Large intestine (tissue), 3 donors: ENCODE results near the gene UFSP1. TPM values are rescaled to one million over a fixed set of nuclear protein-coding genes. Genes with fewer than 3 reads are reported as not detected.
A peak's percentile ranks its signal among the peaks of the same experiment; 100 is the strongest.

Source experiments
- DNase-seq, 2 donors: peaks; one replicate each; pipeline versions ENCODE4 v3.0.0 to v3.0.0-alpha.2; 2013
- H3K27ac ChIP-seq: one replicate; pipeline ENCODE4 v1.5.1; 2013; ENCODE audit warnings: low read length
- H3K27me3 ChIP-seq: 2 replicates; pipeline ENCODE4 v1.6.1; 2013; ENCODE audit warnings: low read length; ENCODE audit not compliant: control insufficient read depth, insufficient read depth
- H3K36me3 ChIP-seq: 2 replicates; pipeline ENCODE4 v1.6.1; 2013; ENCODE audit warnings: low read length; ENCODE audit not compliant: control insufficient read depth, insufficient read depth
- H3K4me1 ChIP-seq: one replicate; pipeline ENCODE4 v1.6.1; 2013; ENCODE audit warnings: low read length; ENCODE audit not compliant: control insufficient read depth, insufficient read depth
- H3K4me3 ChIP-seq: one replicate; pipeline ENCODE4 v1.5.1; 2013; ENCODE audit warnings: low read length
- H3K9me3 ChIP-seq: one replicate; pipeline ENCODE4 v1.6.1; 2013; ENCODE audit warnings: mild to moderate bottlenecking, low read depth, low read length, moderate library complexity; ENCODE audit not compliant: control insufficient read depth
- WGBS: methylation state at CpG from one replicate; pipeline ENCODE4 v1.1.5; 2013; ENCODE audit warnings: low lambda C conversion rate; ENCODE audit not compliant: insufficient coverage; 5-methylcytosine and 5-hydroxymethylcytosine counted together
- polyA plus RNA-seq: library from polyadenylated mRNA; unstranded; fragments of 120-200 nt; gene quantifications from one replicate; pipeline ENCODE4 v1.2.1, GENCODE V29; 2013

Gene UFSP1
- polyA plus RNA-seq, 1 donor: 2.4 TPM

DNA sequence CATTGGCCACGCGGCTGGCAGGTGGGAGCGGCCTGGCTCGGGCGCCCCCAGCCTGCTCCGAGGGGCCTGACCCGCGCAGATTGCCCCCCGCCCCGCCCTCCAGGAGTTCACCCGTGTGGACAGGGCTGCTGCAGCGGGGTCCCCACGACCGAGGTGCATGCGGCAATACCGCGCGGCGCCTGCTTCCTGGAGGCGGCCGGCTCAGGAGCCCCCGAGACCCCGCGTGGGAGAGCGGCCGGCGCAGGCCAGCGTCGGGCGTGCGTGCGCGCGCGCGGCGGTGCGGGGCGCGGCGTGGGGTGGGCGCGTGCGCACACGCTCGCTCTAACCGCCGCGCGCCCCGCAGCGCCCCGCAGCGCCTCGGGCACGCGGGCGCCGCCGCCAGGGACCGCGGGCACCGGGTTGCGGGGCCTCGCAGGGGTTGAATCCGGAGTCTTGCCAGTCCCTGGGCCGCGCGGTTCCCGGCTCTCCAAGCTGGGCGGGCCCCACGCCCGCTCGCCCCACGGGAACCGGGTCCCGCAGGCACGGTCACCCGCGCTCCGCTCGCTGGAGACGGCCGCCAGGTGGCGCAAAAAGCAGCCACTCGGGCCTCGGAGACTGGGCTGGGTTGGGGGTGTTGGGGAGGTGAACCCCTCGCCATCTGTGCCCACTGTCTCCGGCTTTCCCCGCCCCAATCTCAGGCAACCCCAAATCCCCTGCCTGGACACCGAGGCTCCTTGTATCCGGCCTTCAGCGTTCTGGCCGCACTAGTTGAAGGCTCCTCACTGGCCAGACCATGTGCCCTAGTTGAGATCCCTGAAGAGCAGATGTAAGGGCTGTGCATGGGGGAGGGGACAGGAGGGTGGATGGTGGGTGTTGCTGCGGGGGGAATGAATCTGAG is 7.5 kb upstream of the UFSP1 start:
- H3K27me3 ChIP-seq: peaks cover 29% of the 10 kb centered on the region
- DNase-seq: peak in 1 of 2 donors; percentile 75
- H3K27ac ChIP-seq: peak overlapping the region; percentile 82
- H3K9me3 ChIP-seq: peaks cover 11% of the 10 kb centered on the region
- no peaks in the 10 kb centered on the region for H3K36me3 ChIP-seq
- H3K4me1 ChIP-seq: peaks cover 26% of the 10 kb centered on the region
- WGBS: no CpG with 5 or more reads among the region's 95 CpGs
- H3K4me3 ChIP-seq: peak overlapping the region; percentile 3

- Histone ChIP-seq H3K4me3 (peak overlapping the region; percentile 31), H3K27ac (peak overlapping the region; percentile 51), H3K36me3 (no peaks in the 10 kb centered on the region), H3K27me3 (peaks cover 31% of the 10 kb centered on the region), H3K4me1 (peaks cover 27% of the 10 kb centered on the region), H3K9me3 (peaks cover 11% of the 10 kb centered on the region)
- peak; percentile 76 to 88 for DNase-seq
- no CpG with 5 or more reads among the region's 54 CpGs for WGBS
Measured at GRCh38 chr7:100895956-100896731, 6.6 kb upstream of the UFSP1 start.

GRCh38 chr7:100895701-100895955 is 6.1 kb upstream of the UFSP1 start, which contains the start of gene ACHE:
Gene ACHE (minus strand): TSS chr7:100895888. CDS start chr7:100894232, 1,656 bp downstream.
- Histone ChIP-seq H3K27me3 (peaks cover 35% of the 10 kb centered on the region), H3K9me3 (peaks cover 11% of the 10 kb centered on the region), H3K36me3 (no peaks in the 10 kb centered on the region), H3K4me3 (peak within 1 kb of the TSS; percentile 54), H3K4me1 (peaks cover 27% of the 10 kb centered on the region), H3K27ac (peak within 1 kb of the TSS; percentile 51)
- no CpG with 5 or more reads among the region's 32 CpGs for WGBS
- DNase-seq: peak in 1 of 2 donors; percentile 45

DNA sequence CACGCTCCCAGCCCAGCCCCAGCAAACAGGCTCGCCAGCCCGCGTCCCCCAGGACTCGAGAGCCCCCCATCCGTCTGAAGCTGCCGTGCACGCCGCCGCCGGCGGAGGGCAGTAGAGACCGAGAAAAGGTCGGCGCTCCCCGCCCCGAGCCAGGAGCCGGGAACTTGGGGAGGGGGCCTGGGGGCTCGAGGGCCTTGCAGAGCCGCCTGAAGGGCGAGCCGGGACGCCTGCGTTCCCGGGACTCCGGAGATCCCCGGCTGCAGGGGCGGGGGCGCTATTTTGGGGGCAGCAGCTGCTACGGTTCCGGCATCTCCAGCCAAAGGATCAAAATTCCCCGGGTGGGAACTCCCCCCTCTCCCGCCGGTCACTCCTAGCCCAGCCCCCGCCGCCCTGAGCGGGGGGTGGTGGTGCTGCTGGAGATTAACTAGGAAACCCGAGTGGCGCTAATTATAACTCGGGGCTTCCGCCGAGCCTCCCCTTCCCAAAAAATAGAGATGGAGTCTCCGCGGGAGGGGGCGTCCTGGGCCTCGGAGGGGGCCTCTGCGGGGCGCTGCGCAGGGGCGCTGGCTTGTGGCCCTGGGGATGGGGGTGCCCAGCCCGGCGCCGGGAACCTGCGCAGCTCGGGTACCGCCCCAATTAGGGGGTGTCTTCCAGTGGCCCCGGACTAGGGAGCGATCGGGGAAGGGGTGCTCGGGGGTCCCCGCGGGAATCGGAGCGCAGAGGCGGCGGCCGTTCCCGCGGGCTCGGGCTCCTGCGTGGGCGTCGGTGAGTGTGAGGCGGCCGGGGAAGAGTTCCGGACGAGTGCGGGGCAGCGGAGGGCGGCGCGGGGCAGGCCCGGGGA is 5.6 kb upstream of the UFSP1 start:
- Histone ChIP-seq H3K27me3 (peaks cover 35% of the 10 kb centered on the region), H3K4me3 (peak overlapping the region; percentile 54), H3K4me1 (peaks cover 33% of the 10 kb centered on the region), H3K27ac (no peak overlapping the region), H3K36me3 (no peaks in the 10 kb centered on the region), H3K9me3 (peaks cover 11% of the 10 kb centered on the region)
- WGBS: no CpG with 5 or more reads among the region's 83 CpGs
- peak in 1 of 2 donors; percentile 48 for DNase-seq

- H3K27me3 ChIP-seq: peaks cover 35% of the 10 kb centered on the region
- H3K27ac ChIP-seq: no peak overlapping the region
- no peak for DNase-seq
- peaks cover 36% of the 10 kb centered on the region for H3K4me1 ChIP-seq
- H3K4me3 ChIP-seq: peak overlapping the region; percentile 54
- peaks cover 11% of the 10 kb centered on the region for H3K9me3 ChIP-seq
- no peaks in the 10 kb centered on the region for H3K36me3 ChIP-seq
- no CpG with 5 or more reads among the region's 40 CpGs for WGBS
Measured at GRCh38 chr7:100893910-100894721, 4.6 kb upstream of the UFSP1 start.

DNA sequence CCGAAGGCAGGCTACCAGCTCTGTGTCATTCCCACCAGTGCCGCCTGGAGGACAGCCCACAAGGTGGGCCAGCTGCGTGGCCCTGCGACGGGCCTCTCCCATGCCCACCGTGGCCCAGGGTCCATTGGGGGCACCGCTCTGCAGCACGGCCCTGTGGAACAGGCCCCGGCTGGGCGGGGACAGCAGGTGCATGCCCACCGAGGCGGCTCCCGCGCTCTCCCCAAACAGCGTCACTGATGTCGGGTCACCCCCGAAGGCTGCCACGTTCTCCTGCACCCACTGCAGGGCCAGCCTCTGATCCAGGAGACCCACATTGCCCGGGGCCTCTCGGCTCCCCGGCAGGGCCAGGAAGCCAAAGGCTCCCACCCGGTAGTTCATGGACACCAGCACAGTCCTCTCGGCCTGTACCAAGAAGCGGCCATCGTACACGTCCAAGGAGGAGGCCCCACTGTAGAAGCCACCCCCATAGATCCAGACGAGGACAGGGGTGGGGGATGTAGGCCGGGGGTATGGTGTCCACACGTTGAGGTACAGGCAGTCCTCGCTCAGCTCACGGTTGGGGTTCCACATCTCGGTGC is 3.9 kb upstream of the UFSP1 start:
- no peak overlapping the region for H3K4me3 ChIP-seq
- H3K27ac ChIP-seq: no peak overlapping the region
- peaks cover 4% of the 10 kb centered on the region for H3K36me3 ChIP-seq
- no peak for DNase-seq
- H3K4me1 ChIP-seq: peaks cover 43% of the 10 kb centered on the region
- H3K9me3 ChIP-seq: peaks cover 11% of the 10 kb centered on the region
- H3K27me3 ChIP-seq: peaks cover 35% of the 10 kb centered on the region
- WGBS: no CpG with 5 or more reads among the region's 32 CpGs

DNA sequence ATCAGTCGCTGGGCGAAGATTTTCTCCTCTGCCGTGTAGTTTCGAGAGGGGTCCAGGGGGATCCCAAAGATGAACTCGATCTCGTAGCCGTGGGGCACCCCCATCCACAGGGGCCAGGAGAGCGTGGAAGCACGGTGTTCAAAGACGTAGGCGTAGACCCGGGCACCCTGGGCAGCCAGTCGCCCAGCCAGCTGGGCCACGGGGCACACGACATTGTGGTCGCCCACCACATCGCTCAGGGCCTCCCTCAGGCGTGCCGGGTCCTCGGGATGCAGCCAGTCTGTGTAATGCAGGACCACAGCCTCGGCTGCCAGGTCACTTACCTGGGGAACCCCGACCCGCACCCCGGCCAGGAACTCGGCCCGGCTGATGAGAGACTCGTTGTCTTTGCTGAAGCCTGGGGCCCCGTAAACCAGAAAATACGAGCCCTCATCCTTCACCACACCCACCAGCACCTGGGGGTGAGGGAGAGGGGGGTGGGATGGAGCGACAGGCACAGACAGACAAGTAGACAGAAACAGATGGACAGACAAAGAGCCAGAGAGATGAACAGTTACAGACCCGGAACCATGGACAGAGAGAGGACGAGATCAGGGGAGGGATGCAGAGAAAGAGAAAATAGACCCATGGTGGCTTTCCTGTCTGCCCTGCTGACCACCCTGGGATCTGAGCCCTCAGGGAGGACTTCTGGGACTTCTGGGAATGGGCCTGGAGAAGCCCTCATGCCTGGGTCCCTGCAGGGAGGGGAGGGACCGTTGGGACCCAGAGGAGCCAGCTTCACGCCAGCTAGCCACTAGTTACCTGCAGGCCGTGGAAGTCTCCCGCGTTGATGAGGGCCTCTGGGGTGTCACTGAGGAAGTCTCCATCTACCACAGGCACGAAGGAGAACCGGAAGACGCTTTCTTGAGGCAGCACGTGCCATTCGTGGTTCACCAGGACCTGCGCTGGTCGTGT is 3.1 kb upstream of the UFSP1 start:
- Histone ChIP-seq H3K27ac (no peak overlapping the region), H3K4me1 (peaks cover 48% of the 10 kb centered on the region)
- WGBS: 83% methylated on average over 2 of the region's 44 CpGs

DNA sequence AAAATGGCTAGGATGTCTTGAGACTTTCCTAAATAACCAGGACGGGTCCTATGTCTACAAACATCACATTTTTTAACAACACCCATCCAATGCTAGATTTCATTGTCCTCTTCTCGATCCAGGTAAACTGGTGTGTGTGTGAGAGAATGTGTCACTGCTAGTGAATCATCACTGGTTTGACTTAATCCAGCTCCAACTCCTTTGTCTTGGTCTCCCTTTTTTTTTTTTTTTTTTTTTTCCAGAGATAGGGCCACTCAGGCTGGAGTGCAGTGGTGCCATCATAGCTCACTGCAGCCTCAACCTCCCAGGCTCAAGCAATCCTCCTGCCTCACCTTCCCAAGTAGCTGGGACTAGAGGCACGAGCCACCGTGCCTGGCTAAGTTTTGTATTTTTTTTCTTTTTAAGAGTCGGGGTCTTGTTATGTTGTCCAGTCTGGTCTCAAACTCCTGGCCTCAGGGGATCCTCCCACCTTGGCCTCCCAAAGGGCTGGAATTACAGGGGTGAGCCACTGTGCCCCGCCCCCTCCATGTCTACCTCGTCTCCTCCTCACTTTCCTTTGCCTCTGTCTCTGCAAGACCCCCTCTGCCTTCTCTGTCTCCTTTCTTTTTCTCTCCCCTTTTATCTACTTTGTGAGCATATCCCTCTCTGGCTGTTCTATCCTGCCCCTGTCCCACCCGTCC is 2.2 kb upstream of the UFSP1 start:
- Histone ChIP-seq H3K4me3 (no peak overlapping the region), H3K4me1 (peaks cover 43% of the 10 kb centered on the region), H3K36me3 (peaks cover 21% of the 10 kb centered on the region), H3K27me3 (peaks cover 31% of the 10 kb centered on the region), H3K27ac (no peak overlapping the region), H3K9me3 (peaks cover 11% of the 10 kb centered on the region)
- 74% methylated on average over 2 of the region's 8 CpGs for WGBS
- DNase-seq: no peak

More for the DNA sequence above, 3.1 kb upstream of the UFSP1 start:
- Histone ChIP-seq H3K4me3 (no peak overlapping the region), H3K36me3 (peaks cover 11% of the 10 kb centered on the region), H3K9me3 (peaks cover 11% of the 10 kb centered on the region), H3K27me3 (peaks cover 35% of the 10 kb centered on the region)
- no peak for DNase-seq
